DMS53 treated with DMSO at 0.1 percent for 48 hours (cell line): ENCODE measurements around the gene MED6.

Source experiments
- DNase-seq: peaks from one replicate; lab custom pipeline; 2025; ENCODE audit not compliant: unreplicated experiment; lab: John Stamatoyannopoulos, UW

MED6 gene

GRCh38 chr14:70601162-70601561 is 707 bp upstream of the MED6 start:
- no peak for DNase-seq

- no peak for DNase-seq
Measured at GRCh38 chr14:70599345-70599744, 1.1 kb downstream of the MED6 start.

DNA sequence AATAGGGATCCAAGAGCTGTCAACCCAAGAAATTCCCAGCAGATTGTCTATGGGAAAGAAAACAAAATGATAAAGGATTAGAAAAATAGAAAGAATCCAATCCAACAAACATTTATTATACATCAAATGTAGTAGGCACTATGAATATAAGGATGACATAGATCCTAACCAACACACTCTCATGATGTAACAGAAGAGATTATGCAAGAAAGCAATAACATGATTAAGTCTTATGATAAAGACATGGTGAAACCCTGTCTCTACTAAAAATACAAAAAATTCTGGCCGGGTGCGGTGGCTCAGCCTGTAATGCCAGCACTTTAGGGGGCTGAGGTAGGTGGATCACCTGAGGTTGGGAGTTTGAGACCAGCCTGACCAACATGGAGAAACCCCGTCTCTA is 2.7 kb downstream of the MED6 start:
- DNase-seq = no peak

DNA sequence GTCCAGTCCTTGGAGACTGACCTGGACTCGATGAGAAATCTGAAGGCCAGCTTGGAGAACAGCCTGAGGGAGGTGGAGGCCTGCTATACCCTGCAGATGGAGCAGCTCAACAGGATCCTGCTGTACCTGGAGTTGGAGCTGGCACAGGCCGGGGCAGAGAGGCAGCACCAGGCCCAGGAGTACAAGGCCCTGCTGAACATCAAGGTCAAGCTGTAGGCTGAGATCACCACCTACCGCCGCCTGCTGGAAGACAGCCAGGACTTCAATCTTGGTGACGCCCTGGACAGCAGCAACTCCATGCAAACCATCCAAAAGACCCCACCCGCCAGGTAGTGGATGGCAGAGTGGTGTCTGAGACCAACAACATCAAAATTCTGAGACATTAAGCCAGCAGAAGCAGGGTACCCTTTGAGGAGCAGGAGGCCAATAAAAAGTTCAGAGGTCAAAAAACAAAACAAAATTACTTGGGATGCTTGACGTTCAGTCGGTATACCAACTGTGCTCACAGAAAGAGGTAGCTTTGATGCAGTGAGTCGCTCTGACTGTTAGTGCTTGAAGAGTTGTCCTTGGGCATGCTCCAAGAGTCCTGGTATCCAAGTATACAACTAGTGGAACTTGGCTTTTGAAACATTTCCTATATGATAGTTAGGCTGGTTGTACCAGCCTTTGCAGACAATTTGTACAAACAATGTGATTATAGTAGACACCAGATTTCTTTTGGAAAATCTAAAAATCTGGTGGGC is 4.8 kb downstream of the MED6 start:
- DNase-seq = no peak

DNA sequence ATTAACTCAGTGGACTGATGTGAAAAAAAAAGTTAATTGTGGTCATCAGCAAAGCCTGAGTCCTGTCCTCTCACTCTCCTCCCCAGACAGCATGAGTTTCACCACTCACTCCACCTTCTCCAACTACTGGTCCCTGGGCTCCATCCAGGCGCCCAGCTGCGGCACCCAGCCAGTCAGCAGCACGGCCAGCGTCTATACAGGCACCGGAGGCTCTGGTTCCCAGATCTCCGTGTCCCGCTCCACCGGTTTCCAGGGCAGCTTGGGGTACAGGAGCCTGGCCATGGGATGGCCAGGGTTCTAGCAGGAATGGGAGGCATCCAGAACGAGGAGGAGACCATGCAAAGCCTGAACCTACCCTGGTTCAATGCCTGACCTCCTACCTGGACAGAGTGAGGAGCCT is 6.0 kb downstream of the MED6 start:
- no peak for DNase-seq

GRCh38 chr14:70585231-70585630 is 15.2 kb downstream of the MED6 start:
- no peak for DNase-seq

DNA sequence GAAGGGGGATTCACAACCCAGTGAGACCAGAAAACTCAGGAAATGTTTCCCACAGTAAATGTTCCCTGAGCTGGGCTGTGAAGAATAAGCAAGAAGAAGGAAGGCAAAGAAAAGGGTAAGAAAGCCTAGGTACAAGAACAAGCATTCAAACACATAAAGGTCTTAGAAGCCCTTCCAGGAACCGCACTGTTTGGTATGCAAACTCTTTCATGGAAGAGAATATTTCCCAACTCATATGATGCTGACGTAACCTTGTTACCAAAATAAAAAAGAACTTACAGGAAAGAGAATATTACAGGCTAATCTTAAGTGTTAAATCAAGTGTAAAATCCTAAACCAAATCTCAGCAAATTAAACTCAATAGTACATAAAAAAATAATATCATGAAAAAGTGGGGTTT is 23.6 kb downstream of the MED6 start:
- DNase-seq = no peak

DNA sequence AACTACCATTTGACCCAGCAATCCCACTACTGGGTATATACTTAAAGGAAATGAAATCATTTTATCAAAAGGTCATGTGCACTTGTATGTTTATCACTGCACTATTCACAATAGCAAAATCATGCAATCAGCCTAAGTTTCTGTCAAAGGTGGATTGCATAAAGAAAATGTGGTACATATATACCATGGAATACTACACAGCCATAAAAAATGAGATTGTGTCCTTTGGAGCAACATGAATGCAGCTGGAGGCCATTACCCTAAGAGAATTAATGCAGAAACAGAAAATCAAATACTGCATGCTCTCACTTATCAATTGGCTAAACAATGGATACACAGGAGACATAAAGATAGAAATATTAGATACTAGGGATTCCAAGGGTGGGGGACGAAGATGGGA is 27.4 kb downstream of the MED6 start:
- no peak for DNase-seq

DNA sequence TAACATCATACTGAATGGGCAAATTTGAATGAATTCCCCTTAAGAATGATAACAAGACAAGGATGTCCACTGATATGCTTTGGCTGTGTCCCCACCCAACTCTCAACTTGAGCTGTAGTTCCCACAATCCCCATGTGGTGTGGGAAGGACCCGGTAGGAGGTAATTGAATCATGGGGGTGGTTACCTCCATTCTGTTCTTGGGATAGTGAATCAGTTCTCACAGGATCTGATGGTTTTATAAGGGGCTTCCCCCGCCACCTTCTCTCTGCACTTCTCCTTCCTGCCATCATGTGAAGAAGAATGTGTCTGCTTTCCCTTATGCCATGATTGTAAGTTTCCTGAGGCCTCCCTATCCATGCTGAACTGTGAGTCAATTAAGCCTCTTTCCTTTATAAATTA is 29.3 kb downstream of the MED6 start:
- DNase-seq = no peak

DNA sequence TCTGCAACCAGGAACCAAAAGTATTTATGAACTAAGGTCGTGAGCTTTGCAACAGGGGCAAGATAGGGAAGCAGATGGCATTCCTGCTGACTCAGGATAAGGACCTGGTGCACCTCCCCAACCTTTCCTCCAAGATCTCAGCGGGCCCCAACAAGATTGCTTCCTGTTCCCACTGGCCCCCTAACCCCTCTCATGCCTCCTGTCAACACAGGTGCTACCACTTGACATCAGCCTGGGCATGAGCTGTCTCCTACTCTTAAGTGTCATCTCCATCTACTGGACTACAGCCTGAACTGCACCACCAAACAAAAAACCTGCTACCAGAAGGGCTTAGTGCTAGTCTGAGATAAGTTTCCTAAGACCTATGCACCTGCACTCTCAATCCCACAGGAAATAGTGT is 32.7 kb downstream of the MED6 start:
- DNase-seq = no peak

- DNase-seq = no peak
Measured at GRCh38 chr14:70563869-70564268, 36.6 kb downstream of the MED6 start.

GRCh38 chr14:70563417-70563816 is 37.0 kb downstream of the MED6 start:
- no peak for DNase-seq

- no peak for DNase-seq
Measured at GRCh38 chr14:70558356-70558755, 42.1 kb downstream of the MED6 start.

GRCh38 chr14:70555890-70556289 is 44.6 kb downstream of the MED6 start:
- DNase-seq = no peak

- no peak for DNase-seq
Measured at GRCh38 chr14:70538087-70538486, 62.4 kb downstream of the MED6 start.

- DNase-seq = no peak
Measured at GRCh38 chr14:70536830-70537229, 63.6 kb downstream of the MED6 start.

DNA sequence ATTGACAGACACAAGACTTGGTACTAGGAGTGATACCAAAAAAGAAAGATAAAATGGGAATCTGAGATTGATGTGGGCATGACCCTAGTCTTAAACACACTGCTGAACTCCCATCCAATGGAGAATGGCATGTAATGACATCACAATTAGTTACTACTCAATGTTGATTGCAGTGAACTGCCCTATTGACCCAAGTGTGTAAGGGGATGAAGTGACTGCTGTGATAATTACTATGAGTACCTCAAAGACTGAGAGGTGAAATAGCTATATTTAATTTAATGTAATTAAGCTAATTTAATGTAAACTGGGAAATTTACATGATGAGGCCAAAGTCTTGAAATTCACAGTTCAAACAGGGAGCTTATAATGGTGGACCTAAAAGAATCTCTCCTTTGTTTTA is 65.6 kb downstream of the MED6 start, which contains the start of gene ADAM20:
TSS of gene ADAM20 (minus strand) at position 101 of the 400 bp plus-strand sequence. CDS start 10,247 bp downstream, outside the sequence.
- DNase-seq = no peak
